Skeletal muscle satellite cell (primary cell): ENCODE measurements around the gene MYO1D.
"Not testable (repeated sequence)": the region's sequence is repeated elsewhere in the genome, so short reads cannot be mapped to it uniquely, and the experiment has no call there.

ENCODE experiments used
- H3K27me3 ChIP-seq: 2 replicates; pipeline ENCODE4 v1.7.0; 2013; ENCODE audit warnings: low read length; ENCODE audit not compliant: control insufficient read depth, insufficient read depth
- H3K36me3 ChIP-seq: 2 replicates; pipeline ENCODE4 v1.7.0; 2013; ENCODE audit warnings: mild to moderate bottlenecking, control low read depth, low read length; ENCODE audit not compliant: insufficient read depth
- H3K4me1 ChIP-seq: 2 replicates; pipeline ENCODE4 v1.7.0; 2013; ENCODE audit warnings: low read length; ENCODE audit not compliant: control insufficient read depth, insufficient read depth
- H3K4me2 ChIP-seq: 2 replicates; pipeline ENCODE4 v1.7.0; 2013; ENCODE audit warnings: mild to moderate bottlenecking, low read length
- H3K4me3 ChIP-seq: 2 replicates; pipeline ENCODE4 v1.7.0; 2013; ENCODE audit warnings: low read length
- H3K9ac ChIP-seq: 2 replicates; pipeline ENCODE4 v1.7.0; 2013; ENCODE audit warnings: mild to moderate bottlenecking, low read depth, low read length, moderate library complexity
- H3K9me3 ChIP-seq: replicated peaks from 2 replicates; pipeline ENCODE4 v1.7.0; 2013; ENCODE audit warnings: mild to moderate bottlenecking, control low read depth, low read length

MYO1D gene

DNA sequence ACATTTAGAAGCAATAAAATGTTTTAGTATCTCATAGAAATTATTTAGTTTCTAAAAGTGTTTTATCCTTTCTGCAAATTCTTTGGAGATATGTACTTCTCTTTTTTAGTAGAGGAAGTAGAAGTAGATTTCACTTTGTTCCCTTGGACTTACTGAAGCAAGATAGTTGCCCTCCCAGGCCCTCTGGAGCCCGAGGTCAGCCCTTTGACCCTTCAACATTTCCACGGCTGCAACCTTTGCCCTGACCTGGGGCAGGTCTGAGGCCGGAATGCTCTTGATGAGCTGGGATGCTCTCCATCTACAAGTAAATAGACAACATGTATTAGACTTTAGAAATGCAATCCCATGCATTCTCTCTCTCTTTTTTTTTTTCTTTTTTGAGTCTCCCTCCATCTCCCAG is 222.6 kb downstream of the MYO1D start:
- Histone ChIP-seq H3K9ac (no peak overlapping the region), H3K36me3 (peaks cover 4% of the 10 kb centered on the region), H3K4me3 (no peak overlapping the region)

DNA sequence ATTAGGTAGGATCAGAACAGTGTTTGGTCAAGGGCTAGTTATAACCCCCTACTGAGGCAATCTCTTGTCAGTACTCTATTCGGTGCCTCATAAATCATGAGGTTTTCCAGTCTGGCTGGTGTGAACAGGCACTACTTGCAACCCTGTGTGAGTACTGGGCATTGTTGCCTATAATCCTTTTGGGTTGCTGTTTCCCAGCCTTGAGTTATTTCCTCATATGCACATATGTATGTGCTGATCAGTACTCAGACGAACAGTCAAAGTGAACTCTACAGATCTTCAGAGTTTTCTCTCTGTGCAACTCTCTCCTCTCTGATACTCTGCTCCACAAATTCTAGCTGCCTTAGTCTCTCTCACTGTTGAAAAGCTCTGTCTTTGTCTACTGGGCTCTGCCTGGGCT is 225.8 kb downstream of the MYO1D start:
- no peak overlapping the region for H3K4me3 ChIP-seq
- no peak overlapping the region for H3K9ac ChIP-seq
- peaks cover 4% of the 10 kb centered on the region for H3K36me3 ChIP-seq
- H3K27me3 ChIP-seq = no peaks in the 10 kb centered on the region
- H3K4me1 ChIP-seq = no peaks in the 10 kb centered on the region
- no peak overlapping the region for H3K4me2 ChIP-seq
- H3K9me3 ChIP-seq = no peaks in the 10 kb centered on the region

More for the DNA sequence above, 222.6 kb downstream of the MYO1D start:
- no peaks in the 10 kb centered on the region for H3K9me3 ChIP-seq
- no peak overlapping the region for H3K4me2 ChIP-seq
- no peaks in the 10 kb centered on the region for H3K4me1 ChIP-seq
- H3K27me3 ChIP-seq = no peaks in the 10 kb centered on the region

DNA sequence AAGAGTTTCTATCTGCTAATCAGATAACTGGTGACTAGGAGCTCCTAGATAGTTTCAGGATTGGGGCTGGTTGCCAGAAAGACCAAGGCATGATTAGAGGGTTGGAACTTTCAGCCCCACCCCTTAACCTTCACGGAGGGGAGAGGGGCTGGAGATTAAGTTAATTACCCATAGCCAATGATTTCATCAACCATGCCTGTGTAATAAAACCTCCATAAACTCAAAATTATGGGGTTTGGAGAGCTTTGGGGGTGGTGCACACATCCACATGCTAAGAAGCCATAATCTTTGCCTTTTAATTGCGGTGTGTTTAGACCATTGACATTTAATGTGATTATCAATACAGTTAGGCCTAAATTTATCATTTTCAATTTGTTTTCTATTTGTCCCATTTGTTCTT is 228.5 kb downstream of the MYO1D start:
- peaks cover 4% of the 10 kb centered on the region for H3K36me3 ChIP-seq

GRCh38 chr17:32646941-32647340 is 230.0 kb downstream of the MYO1D start:
- Histone ChIP-seq H3K36me3 (peaks cover 4% of the 10 kb centered on the region), H3K9me3 (no peaks in the 10 kb centered on the region), H3K9ac (no peak overlapping the region), H3K4me2 (no peak overlapping the region), H3K27me3 (no peaks in the 10 kb centered on the region), H3K4me1 (no peaks in the 10 kb centered on the region), H3K4me3 (no peak overlapping the region)

More for the DNA sequence above, 228.5 kb downstream of the MYO1D start:
- Histone ChIP-seq H3K9ac (no peak overlapping the region), H3K4me1 (no peaks in the 10 kb centered on the region), H3K4me2 (no peak overlapping the region), H3K27me3 (no peaks in the 10 kb centered on the region), H3K4me3 (no peak overlapping the region), H3K9me3 (no peaks in the 10 kb centered on the region)

DNA sequence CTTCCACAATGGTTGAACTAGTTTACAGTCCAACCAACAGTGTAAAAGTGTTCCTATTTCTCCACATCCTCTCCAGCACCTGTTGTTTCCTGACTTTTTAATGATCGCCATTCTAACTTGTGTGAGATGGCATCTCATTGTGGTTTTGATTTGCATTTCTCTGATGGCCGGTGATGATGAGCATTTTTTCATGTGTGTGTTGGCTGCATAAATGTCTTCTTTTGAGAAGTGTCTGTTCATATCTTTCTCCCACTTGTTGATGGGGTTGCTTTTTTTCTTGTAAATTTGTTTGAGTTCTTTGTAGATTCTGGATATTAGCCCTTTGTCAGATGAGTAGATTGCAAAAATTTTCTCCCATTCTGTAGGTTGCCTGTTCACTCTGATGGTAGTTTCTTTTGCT is 235.4 kb downstream of the MYO1D start:
- not testable (repeated sequence) for H3K4me2 ChIP-seq, H3K36me3 ChIP-seq, H3K4me1 ChIP-seq, H3K4me3 ChIP-seq, H3K9me3 ChIP-seq, H3K9ac ChIP-seq, H3K27me3 ChIP-seq

DNA sequence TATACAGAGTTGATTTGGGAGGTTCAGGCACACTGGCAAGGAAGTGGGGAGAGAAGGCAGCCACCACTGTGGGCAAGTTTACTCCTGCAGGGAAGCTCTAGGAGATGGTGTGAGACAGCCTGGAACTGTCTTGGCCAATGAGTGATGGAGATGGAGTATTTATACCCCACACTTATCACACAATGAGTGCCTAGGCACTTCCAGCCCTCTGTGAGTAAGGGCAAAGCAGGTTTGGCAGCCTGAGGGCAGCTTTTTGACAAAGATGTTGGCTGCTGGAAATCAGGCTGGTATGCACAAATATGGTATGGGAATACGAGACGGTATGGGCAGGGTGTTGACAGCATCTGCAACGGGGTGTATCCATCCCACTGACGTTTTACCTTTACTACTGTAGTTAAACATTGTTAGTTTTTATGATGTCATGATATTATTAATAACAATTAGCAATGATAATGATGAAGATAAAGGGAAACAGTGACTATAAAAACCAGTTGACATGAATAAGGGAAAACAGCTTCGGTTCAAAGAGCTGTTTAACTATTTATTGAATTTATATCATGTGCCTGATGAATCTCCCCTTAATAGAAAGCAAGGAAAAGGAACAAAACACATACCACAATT is 240.2 kb downstream of the MYO1D start:
- no peak overlapping the region for H3K9ac ChIP-seq
- no peaks in the 10 kb centered on the region for H3K9me3 ChIP-seq
- no peaks in the 10 kb centered on the region for H3K36me3 ChIP-seq
- H3K4me1 ChIP-seq = no peaks in the 10 kb centered on the region
- H3K4me3 ChIP-seq = no peak overlapping the region
- no peaks in the 10 kb centered on the region for H3K27me3 ChIP-seq
- no peak overlapping the region for H3K4me2 ChIP-seq

- no peaks in the 10 kb centered on the region for H3K36me3 ChIP-seq
- no peaks in the 10 kb centered on the region for H3K4me1 ChIP-seq
- no peaks in the 10 kb centered on the region for H3K27me3 ChIP-seq
- H3K9me3 ChIP-seq = no peaks in the 10 kb centered on the region
- H3K4me2 ChIP-seq = no peak overlapping the region
- H3K4me3 ChIP-seq = no peak overlapping the region
- H3K9ac ChIP-seq = no peak overlapping the region
Measured at GRCh38 chr17:32634167-32634566, 242.8 kb downstream of the MYO1D start.

DNA sequence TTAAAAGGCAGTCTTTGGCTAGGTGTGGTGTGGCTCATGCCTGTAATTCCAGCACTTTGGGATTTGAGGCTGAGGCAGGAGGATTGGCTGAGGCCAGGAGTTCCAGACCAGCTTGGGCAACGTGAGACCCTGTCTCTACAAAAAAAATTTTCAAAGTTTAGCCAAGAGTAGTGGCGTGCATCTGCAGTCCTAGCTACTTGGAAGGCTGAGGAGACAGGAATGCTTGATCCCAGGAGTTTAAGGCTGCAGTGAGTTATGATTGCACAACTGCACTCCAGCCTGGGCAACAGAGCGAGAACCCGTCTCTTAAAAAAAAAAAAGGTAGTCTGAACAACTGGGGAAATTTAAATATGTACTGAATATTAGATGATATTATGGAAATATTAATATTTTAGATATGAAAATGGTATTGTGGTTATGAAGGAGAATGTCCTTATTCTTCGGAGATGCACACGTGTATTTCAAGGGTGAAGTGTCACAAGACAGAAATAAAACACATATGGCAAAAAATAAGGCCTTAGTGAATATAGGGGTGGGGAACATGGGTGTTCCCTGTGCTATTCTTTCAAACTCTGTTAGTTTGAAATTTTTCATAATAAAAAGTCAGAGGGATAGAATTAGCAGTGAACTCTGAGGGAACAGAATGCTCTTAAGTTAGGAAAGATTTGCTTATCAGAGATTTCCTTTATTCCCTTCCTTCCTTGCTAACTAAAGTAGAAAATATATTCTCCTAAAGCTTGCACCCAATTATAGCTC is 245.4 kb downstream of the MYO1D start:
- H3K4me1 ChIP-seq = peaks cover 11% of the 10 kb centered on the region
- no peaks in the 10 kb centered on the region for H3K36me3 ChIP-seq
- H3K27me3 ChIP-seq = no peaks in the 10 kb centered on the region
- H3K4me2 ChIP-seq = no peak overlapping the region
- no peak overlapping the region for H3K4me3 ChIP-seq
- H3K9ac ChIP-seq = no peak overlapping the region
- H3K9me3 ChIP-seq = no peaks in the 10 kb centered on the region

DNA sequence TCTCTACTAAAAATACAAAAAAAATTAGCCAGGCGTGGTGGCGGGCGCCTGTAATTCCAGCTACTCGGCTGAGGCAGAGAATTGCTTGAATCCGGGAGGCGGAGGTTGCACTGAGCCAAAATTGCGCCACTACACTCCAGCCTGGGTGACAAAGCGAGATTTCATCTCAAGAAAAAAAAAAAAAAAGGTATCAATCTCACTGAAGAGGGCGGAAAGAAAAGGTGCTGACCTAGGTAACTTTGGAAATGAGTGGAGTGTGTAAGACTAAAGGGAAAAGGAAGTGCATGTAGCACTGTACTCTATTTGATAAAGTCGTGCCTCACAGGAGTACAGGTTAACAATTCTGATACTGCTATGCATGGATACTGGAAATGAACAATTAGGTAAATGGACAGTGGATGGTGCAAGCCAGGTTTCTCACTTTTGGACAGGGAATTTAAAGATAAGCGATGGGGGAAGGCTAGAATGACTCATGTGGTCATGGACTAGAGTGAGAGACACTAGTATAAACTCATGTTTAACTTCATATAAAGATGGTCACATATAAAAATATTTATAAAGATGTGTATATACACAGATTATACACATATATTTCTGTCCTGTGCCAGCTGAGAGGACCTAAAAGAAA is 247.2 kb downstream of the MYO1D start:
- no peaks in the 10 kb centered on the region for H3K27me3 ChIP-seq
- H3K36me3 ChIP-seq = no peaks in the 10 kb centered on the region
- no peak overlapping the region for H3K4me2 ChIP-seq
- peaks cover 14% of the 10 kb centered on the region for H3K4me1 ChIP-seq
- no peak overlapping the region for H3K9ac ChIP-seq
- H3K4me3 ChIP-seq = no peak overlapping the region
- H3K9me3 ChIP-seq = no peaks in the 10 kb centered on the region

GRCh38 chr17:32628271-32629044 is 248.5 kb downstream of the MYO1D start:
- H3K4me2 ChIP-seq = no peak overlapping the region
- H3K4me1 ChIP-seq = peaks cover 14% of the 10 kb centered on the region
- H3K4me3 ChIP-seq = no peak overlapping the region
- no peak overlapping the region for H3K9ac ChIP-seq
- no peaks in the 10 kb centered on the region for H3K9me3 ChIP-seq
- no peaks in the 10 kb centered on the region for H3K36me3 ChIP-seq
- no peaks in the 10 kb centered on the region for H3K27me3 ChIP-seq

DNA sequence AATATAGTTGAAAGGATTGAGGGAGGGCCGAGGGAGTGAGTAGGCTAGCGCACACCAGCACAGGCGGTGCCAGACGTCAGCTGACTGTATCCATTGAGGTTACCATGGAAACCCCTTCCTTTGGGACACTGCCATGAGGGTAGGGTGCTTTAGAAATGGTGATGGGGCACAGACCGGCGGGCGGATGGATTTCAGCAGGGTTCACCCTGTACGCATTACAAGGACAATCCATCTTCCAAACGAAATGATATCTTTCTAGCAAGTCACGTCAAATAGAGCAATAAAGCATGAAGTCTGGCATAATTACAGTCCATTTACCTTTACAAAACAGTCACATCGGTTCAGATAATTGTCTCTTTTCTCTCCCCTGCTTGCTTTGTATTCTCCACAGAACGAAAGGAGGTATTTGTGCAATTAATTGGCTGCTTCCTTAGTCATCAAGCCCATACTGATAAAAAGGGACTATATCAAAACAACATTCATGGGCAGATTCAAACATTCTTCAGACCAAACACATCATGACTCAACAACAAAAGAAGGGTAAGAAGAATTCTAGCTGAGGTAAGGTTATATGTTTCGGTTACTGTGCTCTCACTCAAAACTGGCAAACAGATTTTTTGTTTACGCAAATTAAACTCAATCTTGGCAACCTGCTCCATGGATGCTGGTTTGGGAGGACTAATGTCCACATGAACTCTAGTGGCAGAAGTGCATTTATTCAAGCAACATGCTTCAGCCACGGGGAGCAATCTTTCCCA is 249.5 kb downstream of the MYO1D start:
- Histone ChIP-seq H3K27me3 (no peaks in the 10 kb centered on the region), H3K4me1 (peaks cover 14% of the 10 kb centered on the region), H3K9me3 (no peaks in the 10 kb centered on the region), H3K9ac (no peak overlapping the region), H3K4me3 (peak overlapping the region; percentile 0), H3K36me3 (no peaks in the 10 kb centered on the region), H3K4me2 (peak overlapping the region; percentile 2)
